ENCODE measurements around the gene ANKS3. TPM values are rescaled to one million over a fixed set of nuclear protein-coding genes. Genes with fewer than 3 reads are reported as not detected.
A peak's percentile ranks its signal among the peaks of the same experiment; 100 is the strongest.

ANKS3 gene
- total RNA-seq, 1 donor from 2014 or later, result 13.7 TPM

DNA sequence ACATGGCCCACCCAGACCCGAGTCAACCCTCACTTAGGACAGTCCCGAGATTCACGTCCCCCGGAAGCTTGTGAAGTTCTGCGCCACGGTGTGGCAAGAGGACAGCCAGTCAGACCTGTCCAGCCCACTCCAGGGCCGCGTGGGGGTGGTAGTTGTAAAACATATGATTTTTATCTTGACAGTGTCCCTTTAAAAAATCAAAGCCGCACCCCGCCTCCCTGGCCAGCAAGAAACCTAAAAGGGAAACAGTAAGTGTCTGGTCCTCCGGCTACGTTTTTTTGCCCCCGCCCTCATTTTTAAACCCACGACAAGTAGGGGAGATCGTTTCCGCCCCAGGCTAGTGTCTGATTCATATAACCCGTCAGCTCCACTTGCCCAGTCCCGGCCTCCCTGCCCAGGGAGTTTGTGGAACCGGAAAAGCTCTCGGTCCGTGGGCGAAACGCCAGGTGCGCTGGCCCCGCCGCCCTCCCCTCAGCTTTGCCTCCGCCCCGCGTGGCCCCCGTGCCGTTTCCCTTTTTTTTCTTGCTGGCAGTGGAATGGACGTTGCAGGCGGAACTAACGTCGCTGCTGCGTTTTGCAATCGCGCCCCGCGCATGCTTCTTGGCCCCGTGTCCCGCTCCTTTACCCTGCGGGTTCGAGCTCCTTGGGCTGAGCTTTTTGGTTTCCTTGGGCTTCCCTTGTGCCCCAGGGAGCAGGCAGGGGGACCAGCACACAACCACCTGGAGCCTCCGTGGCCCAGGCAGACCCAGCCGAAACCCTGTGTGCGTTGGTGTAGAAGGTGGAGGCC lies 54.0 kb downstream of the ANKS3 start:
- peak overlapping the region; percentile 44 for H3K4me3 ChIP-seq (ENCODE audit: low read depth, low read length)
- TF ChIP-seq CTCF (conservative IDR thresholded peaks at IDR 0.05; ENCODE audit: low read depth, low read length), result no peak
- DNase-seq (ENCODE audit: low read depth), result no peak

DNA sequence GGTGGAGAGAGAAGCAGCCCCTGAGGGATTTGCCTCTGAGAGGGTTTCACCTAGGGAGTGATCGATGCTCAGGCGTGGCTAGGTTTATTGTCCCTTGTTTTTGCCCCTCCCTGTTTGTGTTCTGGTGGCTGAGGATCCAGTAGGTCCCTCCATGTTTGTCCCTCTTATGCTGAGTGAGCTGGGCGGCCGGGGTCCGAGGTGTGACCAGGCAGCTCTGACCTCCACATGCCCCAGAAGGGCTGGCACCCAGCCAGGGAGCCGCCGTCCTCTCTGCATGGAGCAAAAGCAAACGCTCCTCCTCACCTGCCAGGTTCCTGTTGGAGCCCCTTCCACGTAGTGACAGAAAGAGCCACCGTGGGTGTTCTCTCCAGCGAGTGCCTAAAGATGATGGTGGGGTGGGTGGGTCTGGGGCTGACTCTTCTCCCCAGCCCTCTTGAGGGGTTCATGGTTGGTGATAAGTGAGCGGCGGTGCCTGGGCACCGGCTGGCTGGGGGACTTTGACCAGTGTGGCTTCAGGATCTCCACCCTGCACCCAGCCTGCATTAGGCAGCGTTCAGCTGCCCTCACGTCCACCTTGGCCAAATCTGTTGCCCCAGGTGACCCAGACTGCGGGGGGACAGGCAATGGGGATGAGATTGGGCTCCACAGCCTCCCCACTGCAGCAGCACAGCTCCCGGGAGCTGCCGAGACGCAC lies 54.8 kb downstream of the ANKS3 start:
- TF ChIP-seq CTCF (conservative IDR thresholded peaks at IDR 0.05; ENCODE audit: low read depth, low read length), result no peak
- DNase-seq (ENCODE audit: low read depth), result no peak
- H3K4me3 ChIP-seq (ENCODE audit: low read depth, low read length), result peak overlapping the region; percentile 44

DNA sequence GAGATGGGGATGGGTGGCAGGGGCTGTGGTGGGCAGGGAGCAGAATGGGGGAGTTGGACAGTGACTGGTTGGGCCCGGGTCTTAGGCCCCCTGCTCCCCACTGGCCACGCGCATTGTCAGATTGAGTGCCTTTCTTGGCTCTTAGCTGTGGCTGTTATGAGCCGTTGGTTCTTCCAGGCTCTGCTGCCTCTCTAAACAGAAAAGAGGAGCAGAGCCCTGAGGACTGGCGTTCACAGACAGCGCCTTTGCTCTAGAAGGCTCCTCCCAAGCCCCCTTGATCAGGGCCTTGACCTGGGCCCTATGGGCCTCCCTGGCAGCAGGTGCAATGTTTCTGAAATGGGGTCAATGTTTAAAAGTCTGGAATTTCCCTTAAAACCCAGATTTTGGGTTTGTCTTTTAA lies 55.5 kb downstream of the ANKS3 start:
- no peak overlapping the region for H3K4me3 ChIP-seq (ENCODE audit: low read depth, low read length)
- no peak for TF ChIP-seq CTCF (conservative IDR thresholded peaks at IDR 0.05; ENCODE audit: low read depth, low read length)
- no peak for DNase-seq (ENCODE audit: low read depth)

- H3K4me3 ChIP-seq (ENCODE audit: low read depth, low read length), result no peak overlapping the region
- no peak for TF ChIP-seq CTCF (conservative IDR thresholded peaks at IDR 0.05; ENCODE audit: low read depth, low read length)
- DNase-seq (ENCODE audit: low read depth), result no peak
These were observed 56.1 kb downstream of the ANKS3 start for GRCh38 chr16:4677994-4678393.

DNA sequence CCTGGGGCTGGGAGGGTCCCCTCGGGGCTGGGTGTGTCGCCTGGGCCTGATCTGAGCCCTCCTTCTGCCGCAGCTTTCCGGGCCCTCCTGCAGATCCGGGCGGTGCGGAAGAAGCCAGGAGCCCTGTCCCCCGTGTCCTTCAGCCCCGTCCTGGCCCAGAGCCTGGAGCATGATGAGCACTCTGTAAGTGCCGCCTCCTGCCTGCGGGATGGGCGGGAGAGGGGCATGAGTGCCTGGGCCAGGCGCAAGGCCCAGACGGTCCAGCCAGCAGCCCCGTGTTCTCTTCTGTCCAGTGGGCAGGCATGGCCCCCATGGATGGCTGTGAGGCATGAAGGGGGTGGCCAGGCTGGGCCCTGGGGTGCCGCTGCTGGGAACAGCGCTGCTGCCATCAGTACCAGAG lies 56.7 kb downstream of the ANKS3 start:
- DNase-seq (ENCODE audit: low read depth), result no peak
- TF ChIP-seq CTCF (conservative IDR thresholded peaks at IDR 0.05; ENCODE audit: low read depth, low read length), result no peak
- H3K4me3 ChIP-seq (ENCODE audit: low read depth, low read length), result no peak overlapping the region

GRCh38 chr16:4676831-4677230 lies 57.2 kb downstream of the ANKS3 start:
- DNase-seq (ENCODE audit: low read depth), result no peak
- H3K4me3 ChIP-seq (ENCODE audit: low read depth, low read length), result no peak overlapping the region
- TF ChIP-seq CTCF (conservative IDR thresholded peaks at IDR 0.05; ENCODE audit: low read depth, low read length), result no peak
